H9 (cell line): Measurements from ENCODE around the gene TNIP2. TPM values are rescaled to one million over a fixed set of nuclear protein-coding genes. Genes with fewer than 3 reads are reported as not detected.

Source experiments
- DNase-seq: peaks from one replicate; pipeline ENCODE4 v3.0.0-alpha.2; 2017
- H2AFZ ChIP-seq: one replicate; pipeline ENCODE4 v1.6.1; 2013; ENCODE audit warnings: mild to moderate bottlenecking, low read length, control low read depth, moderate library complexity
- H2AK5ac ChIP-seq: 2 replicates; pipeline ENCODE4 v1.6.1; 2013; ENCODE audit warnings: low read length, control low read depth, mixed read lengths; ENCODE audit not compliant: insufficient read length
- H2BK120ac ChIP-seq: one replicate; pipeline ENCODE4 v1.6.1; 2013; ENCODE audit warnings: low read depth, mild to moderate bottlenecking, low read length, control low read depth, inconsistent platforms; ENCODE audit not compliant: poor library complexity, severe bottlenecking
- H2BK12ac ChIP-seq: 2 replicates; pipeline ENCODE4 v1.6.1; 2013; ENCODE audit warnings: low read length, control low read depth, mixed read lengths, low read depth; ENCODE audit not compliant: insufficient read length
- H2BK15ac ChIP-seq: 2 replicates; pipeline ENCODE4 v1.6.1; 2013; ENCODE audit warnings: low read depth, low read length, control low read depth
- H2BK20ac ChIP-seq: one replicate; pipeline ENCODE4 v1.6.1; 2013; ENCODE audit warnings: low read depth, mild to moderate bottlenecking, low read length, control low read depth, inconsistent platforms; ENCODE audit not compliant: poor library complexity, severe bottlenecking
- H2BK5ac ChIP-seq: 2 replicates; pipeline ENCODE4 v1.6.1; 2013; ENCODE audit warnings: low read length, control low read depth, mixed read lengths; ENCODE audit not compliant: insufficient read length
- H3K14ac ChIP-seq: 2 replicates; pipeline ENCODE4 v1.6.1; 2013; ENCODE audit warnings: low read length, control low read depth; ENCODE audit not compliant: insufficient read depth
- H3K18ac ChIP-seq: 2 replicates; pipeline ENCODE4 v1.6.1; 2013; ENCODE audit warnings: low read depth, mild to moderate bottlenecking, mixed read lengths, low read length, control low read depth; ENCODE audit not compliant: insufficient read length
- H3K23ac ChIP-seq: 2 replicates; pipeline ENCODE4 v1.6.1; 2013; ENCODE audit warnings: low read length, control low read depth, mixed read lengths, low read depth; ENCODE audit not compliant: insufficient read length
- H3K23me2 ChIP-seq: 2 replicates; pipeline ENCODE4 v1.6.1; 2013; ENCODE audit warnings: low read depth, mild to moderate bottlenecking, mixed read lengths, low read length, control low read depth; ENCODE audit not compliant: insufficient read length, poor library complexity, severe bottlenecking
- H3K27ac ChIP-seq: 2 replicates; pipeline ENCODE4 v1.5.1; 2013; ENCODE audit warnings: low read length, control low read depth, mixed read lengths, low read depth; ENCODE audit not compliant: insufficient read length
- H3K27me3 ChIP-seq: 2 replicates; pipeline ENCODE4 v1.6.1; 2013; ENCODE audit warnings: low read length, control low read depth, inconsistent platforms; ENCODE audit not compliant: insufficient read depth
- H3K4ac ChIP-seq: 2 replicates; pipeline ENCODE4 v1.6.1; 2013; ENCODE audit warnings: low read depth, mild to moderate bottlenecking, control low read depth, inconsistent platforms, low read length, moderate library complexity
- H3K4me1 ChIP-seq: 2 replicates; pipeline ENCODE4 v1.6.1; 2013; ENCODE audit warnings: low read length, control low read depth, inconsistent platforms; ENCODE audit not compliant: insufficient read depth
- H3K4me2 ChIP-seq: 2 replicates; pipeline ENCODE4 v1.6.1; 2013; ENCODE audit warnings: low read length, control low read depth, mixed read lengths; ENCODE audit not compliant: insufficient read length, insufficient read depth
- H3K56ac ChIP-seq: 2 replicates; pipeline ENCODE4 v1.6.1; 2013; ENCODE audit warnings: low read depth, mild to moderate bottlenecking, mixed read lengths, low read length, control low read depth; ENCODE audit not compliant: insufficient read length
- H3K79me1 ChIP-seq: 2 replicates; pipeline ENCODE4 v1.6.1; 2013; ENCODE audit warnings: low read depth, mild to moderate bottlenecking, moderate library complexity, low read length, control low read depth, inconsistent platforms; ENCODE audit not compliant: insufficient read depth, poor library complexity, severe bottlenecking
- H3K79me2 ChIP-seq: 2 replicates; pipeline ENCODE4 v1.6.1; 2013; ENCODE audit warnings: low read length, control low read depth, inconsistent platforms; ENCODE audit not compliant: insufficient read depth
- H3K9ac ChIP-seq: 2 replicates; pipeline ENCODE4 v1.6.1; 2013; ENCODE audit warnings: low read length, control low read depth, mixed read lengths; ENCODE audit not compliant: insufficient read length; ENCODE audit errors: extremely low read depth
- H3K9me3 ChIP-seq: one replicate; pipeline ENCODE4 v1.6.1; 2013; ENCODE audit warnings: low read depth, low read length, inconsistent platforms; ENCODE audit not compliant: control insufficient read depth
- H3T11ph ChIP-seq: one replicate; pipeline ENCODE4 v1.6.1; 2013; ENCODE audit warnings: mild to moderate bottlenecking, low read length, control low read depth, inconsistent platforms
- H4K20me1 ChIP-seq: one replicate; pipeline ENCODE4 v1.6.1; 2013; ENCODE audit not compliant: control insufficient read depth, insufficient read length, insufficient read depth
- H4K5ac ChIP-seq: 2 replicates; pipeline ENCODE4 v1.6.1; 2013; ENCODE audit warnings: low read depth, mild to moderate bottlenecking, mixed read lengths, low read length, control low read depth; ENCODE audit not compliant: insufficient read length
- H4K8ac ChIP-seq: replicated peaks from 2 replicates; pipeline ENCODE4 v1.6.1; 2013; ENCODE audit warnings: low read length, control low read depth, mixed read lengths, low read depth; ENCODE audit not compliant: insufficient read length
- H4K91ac ChIP-seq: 2 replicates; pipeline ENCODE4 v1.6.1; 2013; ENCODE audit warnings: low read depth, mild to moderate bottlenecking, moderate library complexity, mixed read lengths, low read length, control low read depth; ENCODE audit not compliant: insufficient read length
- H3K27ac Mint-ChIP-seq, 3 experiments: 2 replicates in 2 of 3; 3 replicates in 1 of 3; pipeline ENCODE4 v1.8.0; 2020 to 2021; ENCODE audit warnings: mixed read lengths in 3 of 3, mild to moderate bottlenecking in 1 of 3, moderate library complexity in 1 of 3
- H3K27me3 Mint-ChIP-seq: 2 replicates; pipeline ENCODE4 v1.8.0; 2021; ENCODE audit warnings: low read depth, mild to moderate bottlenecking, moderate library complexity, mixed read lengths
- H3K36me3 Mint-ChIP-seq, 3 experiments: 2 replicates in 2 of 3; 3 replicates in 1 of 3; pipeline ENCODE4 v1.8.0; 2020 to 2021; ENCODE audit warnings: low read depth in 3 of 3, mixed read lengths in 3 of 3; ENCODE audit not compliant: insufficient read depth in 1 of 3
- H3K4me1 Mint-ChIP-seq, 2 experiments: 2 replicates each; pipeline ENCODE4 v1.8.0; 2020; ENCODE audit warnings: mixed read lengths in 2 of 2
- H3K4me3 Mint-ChIP-seq, 2 experiments: 2 replicates in 1 of 2; 3 replicates in 1 of 2; pipeline ENCODE4 v1.8.0; 2020 to 2021; ENCODE audit warnings: mild to moderate bottlenecking in 2 of 2, mixed read lengths in 2 of 2, moderate library complexity in 1 of 2
- H3K9me3 Mint-ChIP-seq, 2 experiments: 2 replicates in 1 of 2; 3 replicates in 1 of 2; pipeline ENCODE4 v1.8.0; 2020; ENCODE audit warnings: mild to moderate bottlenecking in 2 of 2, mixed read lengths in 2 of 2, moderate library complexity in 1 of 2
- CTCF ChIP-seq: fragments of 200-600 bp; sonication (generic); conservative IDR thresholded peaks from 3 replicates; pipeline ENCODE4 v1.8.0; 2021; ENCODE audit warnings: antibody characterized with exemption, mild to moderate bottlenecking
- WGBS: extraction: QIAGEN DNeasy Blood & Tissue Kit; methylation state at CpG from one replicate; pipeline ENCODE4 v1.1.7; 2013; ENCODE audit warnings: missing lambda C conversion rate, low lambda C conversion rate, mixed read lengths; ENCODE audit not compliant: insufficient read length; ENCODE audit errors: extremely low coverage; 5-methylcytosine and 5-hydroxymethylcytosine counted together
- total RNA-seq: library from RNA; stranded (reverse); gene quantifications from 2 replicates; pipeline ENCODE4 v1.2.1, GENCODE V29; 2021

TNIP2 gene
- total RNA-seq, 1 experiment from 2014 or later, result 44.7 TPM

- Mint-ChIP-seq H3K4me1 (peaks cover 14 to 30% of the 10 kb centered on the region in 2 experiments), H3K36me3 (no peaks in the 10 kb centered on the region), H3K27me3 (peaks cover 24% of the 10 kb centered on the region), H3K4me3 (peak overlapping the region; percentile 67 to 89), H3K9me3 (no peaks in the 10 kb centered on the region), H3K27ac (no peak overlapping the region)
- Histone ChIP-seq H2BK5ac (no peak overlapping the region), H3K79me2 (no peaks in the 10 kb centered on the region), H2BK20ac (no peak overlapping the region), H3K9me3 (no peaks in the 10 kb centered on the region), H3K4ac (no peak overlapping the region), H4K20me1 (peaks cover 3% of the 10 kb centered on the region), H3K56ac (no peak overlapping the region), H3K9ac (no peak overlapping the region), H2AK5ac (no peak overlapping the region), H2BK120ac (no peak overlapping the region), H3K4me1 (no peaks in the 10 kb centered on the region), H3K18ac (no peak overlapping the region), H3K23me2 (no peaks in the 10 kb centered on the region), H2AFZ (no peak overlapping the region), H3K4me2 (peak overlapping the region; percentile 11), H4K8ac (no peak overlapping the region), H3K27ac (no peak overlapping the region), H3K14ac (no peak overlapping the region), H3K23ac (no peak overlapping the region), H4K91ac (no peak overlapping the region), H3K79me1 (no peaks in the 10 kb centered on the region), H3T11ph (no peak overlapping the region), H2BK12ac (no peak overlapping the region), H3K27me3 (no peaks in the 10 kb centered on the region), H4K5ac (no peak overlapping the region), H2BK15ac (no peak overlapping the region)
- DNase-seq, result peak; percentile 43
- no CpG with 5 or more reads among the region's 34 CpGs for WGBS
- no peak for TF ChIP-seq CTCF
Observed at GRCh38 chr4:2793586-2794485, 37.7 kb upstream of the TNIP2 start.
